ENCODE measurements around the gene ROMO1. TPM values are rescaled to one million over a fixed set of nuclear protein-coding genes. Genes with fewer than 3 reads are reported as not detected.
A peak's percentile ranks its signal among the peaks of the same experiment; 100 is the strongest.

The ROMO1 gene
- total and polyA plus RNA-seq, 4 experiments from 2014 or later: 38.4 to 335 (median 158) TPM

DNA sequence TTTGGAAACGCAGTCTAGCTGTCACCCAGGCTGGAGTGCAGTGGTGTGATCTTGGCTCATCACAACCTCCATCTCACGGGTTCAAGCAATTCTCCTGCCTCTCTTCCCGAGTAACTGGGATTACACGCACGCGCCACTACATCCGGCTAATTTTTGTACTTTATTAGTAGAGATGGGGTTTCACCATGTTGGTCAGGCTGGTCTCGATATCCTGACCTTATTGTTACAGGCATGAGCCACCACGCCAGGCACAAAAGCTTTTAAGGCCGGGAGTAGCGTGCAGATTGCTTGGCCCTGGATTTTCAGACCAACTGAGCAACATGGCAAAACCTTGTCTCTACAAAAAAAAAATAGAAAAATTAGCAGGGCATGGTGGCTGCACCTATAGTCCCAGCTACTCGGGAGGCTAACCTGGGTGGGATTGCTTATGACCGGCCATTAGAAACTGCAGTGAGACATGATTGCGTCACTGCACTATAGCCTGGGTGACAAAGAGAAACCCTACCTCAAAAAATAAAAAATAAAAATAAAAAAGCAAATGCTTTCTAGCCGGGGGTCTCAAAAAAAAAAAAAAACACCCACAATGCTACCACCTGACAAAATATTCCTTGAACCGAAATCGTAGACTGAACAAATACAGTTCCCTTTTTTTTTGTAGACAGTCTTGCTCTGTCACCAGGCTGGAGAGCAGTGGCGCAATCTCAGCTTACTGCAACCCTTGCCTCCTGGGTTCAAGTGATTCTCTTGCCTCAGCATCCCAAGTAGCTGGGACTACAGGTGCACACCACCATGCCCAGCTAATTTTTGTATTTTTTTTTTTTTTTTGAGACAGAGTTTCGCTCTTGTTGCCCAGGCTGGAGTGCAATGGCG is 27.9 kb downstream of the ROMO1 start:
- H3K36me3 ChIP-seq (ENCODE audit: insufficient read depth, low read length): peaks cover 85% of the 10 kb centered on the region
- Mint-ChIP-seq H3K9me3 (no peaks in the 10 kb centered on the region), H3K27ac (peak overlapping the region in 3 of 7 donors; percentile 31 to 72 (median 62)), H3K4me3 (peak overlapping the region in 1 of 8 donors; percentile 3), H3K36me3 (peaks cover 51 to 76% of the 10 kb centered on the region in 2 donors), H3K27me3 (no peaks in the 10 kb centered on the region), H3K4me1 (peaks cover 18 to 57% (median 40%) of the 10 kb centered on the region in 4 donors)
- DNase-seq: no peak
- H3K9me3 ChIP-seq (ENCODE audit: control insufficient read depth in 1 of 2, low read length in 2 of 2): no peaks in the 10 kb centered on the region
- H3K27me3 ChIP-seq (ENCODE audit: insufficient read depth, low read length): no peaks in the 10 kb centered on the region
- intact Hi-C loops (cut with micrococcal nuclease): loop anchor here (10.0 kb wide), 1 partner anchor 48 kb away; the partner anchor contains the start of gene PHF20
- peaks cover 43% of the 10 kb centered on the region for H3K4me1 ChIP-seq (ENCODE audit: insufficient read depth, low read length)
- H3K4me3 ChIP-seq (ENCODE audit: low read length in 2 of 2): no peak overlapping the region
- no peak overlapping the region for H3K27ac ChIP-seq (ENCODE audit: low read depth, low read length)
- ChIA-PET CTCF (ENCODE audit: partially characterized antibody) (interaction anchor here (1.4 kb wide), 1 partner anchor 12 kb away, joined by 4 read pairs; no protein-coding TSS in a partner anchor), POLR2A (ENCODE audit: partially characterized antibody) (interaction anchor here (9.4 kb wide), 1 partner anchor 15 kb away, joined by 102 read pairs; the partner anchor contains the start of gene RBM39)

GRCh38 chr20:35729283-35729807 is 30.1 kb downstream of the ROMO1 start:
- peaks cover 59 to 82% of the 10 kb centered on the region in 2 donors for H3K36me3 Mint-ChIP-seq
- Histone ChIP-seq H3K27me3 (ENCODE audit: insufficient read depth, low read length) (no peaks in the 10 kb centered on the region), H3K27ac (ENCODE audit: low read depth, low read length) (no peak overlapping the region), H3K36me3 (ENCODE audit: insufficient read depth, low read length) (peaks cover 85% of the 10 kb centered on the region), H3K4me3 (ENCODE audit: low read length in 2 of 2) (no peak overlapping the region), H3K4me1 (ENCODE audit: insufficient read depth, low read length) (peaks cover 51% of the 10 kb centered on the region), H3K9me3 (ENCODE audit: control insufficient read depth in 1 of 2, low read length in 2 of 2) (no peaks in the 10 kb centered on the region)
- intact Hi-C loops (cut with micrococcal nuclease): loop anchor here (10.0 kb wide), 1 partner anchor 45 kb away; the partner anchor contains the start of gene PHF20
- peak overlapping the region in 1 of 8 donors; percentile 9 for H3K4me3 Mint-ChIP-seq
- H3K9me3 Mint-ChIP-seq: no peaks in the 10 kb centered on the region
- peak in 1 of 5 donors; percentile 1 for DNase-seq
- H3K4me1 Mint-ChIP-seq: peaks cover 27 to 63% (median 47%) of the 10 kb centered on the region in 4 donors
- CTCF ChIA-PET (ENCODE audit: partially characterized antibody): interaction anchor here (1.1 kb wide), 1 partner anchor 10 kb away, joined by 3 read pairs; no protein-coding TSS in a partner anchor
- H3K27me3 Mint-ChIP-seq: no peaks in the 10 kb centered on the region
- POLR2A ChIA-PET (ENCODE audit: partially characterized antibody): interaction anchor here (1.2 to 9.4 kb wide), 4 partner anchors 12 to 42 kb away, joined by 4 to 102 read pairs (median 6); partner anchors contain the start of genes PHF20 and RBM39
- peak overlapping the region in 2 of 7 donors; percentile 14 to 78 for H3K27ac Mint-ChIP-seq

DNA sequence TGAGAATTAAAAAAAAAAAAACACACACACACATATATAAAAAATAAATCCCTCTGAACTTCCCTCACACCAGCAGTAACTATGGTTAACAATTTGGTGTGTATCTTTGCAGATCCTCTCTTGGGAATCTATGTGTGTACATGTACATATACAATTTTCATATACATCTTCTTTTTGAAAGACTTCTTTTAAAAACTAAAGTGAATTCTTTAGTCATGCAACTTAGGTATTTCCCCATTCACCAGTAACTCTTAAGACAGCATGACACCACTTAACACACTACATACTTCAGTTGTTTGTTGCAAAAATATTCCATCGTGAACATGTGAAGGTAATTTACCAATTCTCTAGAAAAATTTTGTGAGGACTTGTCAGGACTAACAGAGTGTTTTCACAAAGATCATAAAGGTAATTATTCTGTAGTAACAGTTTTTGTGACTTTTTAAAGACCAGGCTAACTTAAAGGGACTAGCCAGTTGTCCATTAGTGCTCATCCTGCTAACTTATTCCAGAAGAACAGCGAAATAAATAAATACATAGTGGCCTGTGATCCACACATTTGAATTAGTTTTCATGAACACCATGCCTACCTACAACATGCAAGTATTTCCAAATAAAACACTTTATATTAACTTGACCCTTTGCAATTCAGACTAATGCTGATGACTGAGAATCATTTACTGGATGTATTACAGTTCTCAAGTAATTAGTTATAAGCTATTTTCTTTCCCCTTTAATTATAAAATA is 30.8 kb downstream of the ROMO1 start:
- H3K9me3 Mint-ChIP-seq: no peaks in the 10 kb centered on the region
- H3K27ac Mint-ChIP-seq: peak overlapping the region in 4 of 7 donors; percentile 12 to 78 (median 43)
- Histone ChIP-seq H3K36me3 (ENCODE audit: insufficient read depth, low read length) (peaks cover 85% of the 10 kb centered on the region), H3K27me3 (ENCODE audit: insufficient read depth, low read length) (no peaks in the 10 kb centered on the region), H3K9me3 (ENCODE audit: control insufficient read depth in 1 of 2, low read length in 2 of 2) (no peaks in the 10 kb centered on the region), H3K4me1 (ENCODE audit: insufficient read depth, low read length) (peaks cover 57% of the 10 kb centered on the region), H3K4me3 (ENCODE audit: low read length in 2 of 2) (no peak overlapping the region), H3K27ac (ENCODE audit: low read depth, low read length) (no peak overlapping the region)
- peaks cover 30 to 63% (median 46%) of the 10 kb centered on the region in 4 donors for H3K4me1 Mint-ChIP-seq
- ChIA-PET POLR2A (ENCODE audit: partially characterized antibody) (interaction anchor here (0.8 to 9.4 kb wide), 9 partner anchors 10 to 240 kb away, joined by 3 to 102 read pairs (median 5); partner anchors contain the start of genes CPNE1, PHF20, RBM12 and RBM39), CTCF (ENCODE audit: partially characterized antibody) (interaction anchor here (0.9 to 1.1 kb wide), 3 partner anchors 12 to 59 kb away, joined by 3 to 4 read pairs (median 3); partner anchors contain the start of gene RBM39)
- H3K4me3 Mint-ChIP-seq: peak overlapping the region in 2 of 8 donors; percentile 43 to 48
- intact Hi-C loops (cut with micrococcal nuclease): loop anchor here (2.0 to 10.0 kb wide), 2 partner anchors 15 to 45 kb away; partner anchors contain the start of gene PHF20
- no peaks in the 10 kb centered on the region for H3K27me3 Mint-ChIP-seq
- DNase-seq: peak in 1 of 5 donors; percentile 3
- H3K36me3 Mint-ChIP-seq: peaks cover 59 to 83% of the 10 kb centered on the region in 2 donors

DNA sequence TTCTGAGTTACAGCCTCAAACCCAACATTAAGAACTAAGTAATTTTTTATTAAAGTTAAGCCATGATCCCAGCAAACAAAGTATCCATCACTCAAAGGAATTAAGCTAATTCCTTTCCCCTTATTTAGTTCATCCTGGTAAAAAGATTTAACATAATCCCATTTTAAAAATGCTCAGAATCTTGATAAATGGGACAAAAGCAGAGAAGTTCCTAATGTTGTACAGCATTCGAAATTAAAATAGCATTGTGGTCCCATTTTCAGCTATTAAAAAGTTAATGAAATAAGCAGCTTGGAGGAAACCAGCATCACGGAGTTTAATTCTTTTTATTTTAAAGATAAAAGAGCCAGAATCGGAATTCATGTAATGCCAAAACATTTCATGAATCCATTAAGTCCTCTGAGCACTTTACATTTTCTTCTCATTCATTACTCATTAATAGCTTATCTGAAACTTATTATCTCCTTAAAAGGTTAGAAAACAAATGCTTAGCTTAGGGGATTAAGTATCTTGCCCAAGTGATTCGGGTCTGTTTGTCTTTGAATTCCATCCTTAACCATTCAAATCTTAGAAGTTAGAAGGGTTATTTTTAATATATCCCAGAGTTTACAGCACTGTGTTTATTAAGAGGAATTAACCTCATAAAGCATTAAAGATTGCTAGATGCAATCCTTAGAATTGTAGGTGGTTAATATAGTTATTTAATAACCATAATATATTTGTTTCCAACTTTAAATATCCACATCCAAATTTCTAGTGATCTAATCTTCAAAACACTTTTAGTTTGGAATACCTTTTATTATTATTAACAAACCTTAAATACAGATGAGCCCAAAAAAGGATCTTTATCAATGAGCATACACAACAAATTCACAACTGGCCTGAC is 31.6 kb downstream of the ROMO1 start:
- ChIA-PET CTCF (ENCODE audit: partially characterized antibody) (interaction anchor here (0.8 to 1.1 kb wide), 4 partner anchors 12 to 60 kb away, joined by 3 to 4 read pairs (median 3); partner anchors contain the start of gene RBM39), POLR2A (ENCODE audit: partially characterized antibody) (interaction anchor here (0.6 to 9.4 kb wide), 9 partner anchors 11 to 240 kb away, joined by 3 to 102 read pairs (median 5); partner anchors contain the start of genes CPNE1, PHF20, RBM12 and RBM39)
- Mint-ChIP-seq H3K27me3 (no peaks in the 10 kb centered on the region), H3K36me3 (peaks cover 57 to 83% of the 10 kb centered on the region in 2 donors), H3K9me3 (no peaks in the 10 kb centered on the region), H3K27ac (peak overlapping the region in 5 of 7 donors; percentile 15 to 84 (median 22)), H3K4me1 (peaks cover 33 to 63% (median 46%) of the 10 kb centered on the region in 4 donors), H3K4me3 (peak overlapping the region in 3 of 8 donors; percentile 20 to 48 (median 25))
- Histone ChIP-seq H3K27me3 (ENCODE audit: insufficient read depth, low read length) (no peaks in the 10 kb centered on the region), H3K36me3 (ENCODE audit: insufficient read depth, low read length) (peaks cover 85% of the 10 kb centered on the region), H3K4me3 (ENCODE audit: low read length in 2 of 2) (no peak overlapping the region), H3K27ac (ENCODE audit: low read depth, low read length) (no peak overlapping the region), H3K9me3 (ENCODE audit: control insufficient read depth in 1 of 2, low read length in 2 of 2) (no peaks in the 10 kb centered on the region), H3K4me1 (ENCODE audit: insufficient read depth, low read length) (peaks cover 65% of the 10 kb centered on the region)
- DNase-seq: peak in 2 of 5 donors; percentile 0
- intact Hi-C loops (cut with micrococcal nuclease): loop anchor here (2.0 kb wide), 1 partner anchor 16 kb away; no protein-coding TSS in a partner anchor

- H3K4me1 Mint-ChIP-seq: peaks cover 37 to 69% (median 49%) of the 10 kb centered on the region in 4 donors
- intact Hi-C loops (cut with micrococcal nuclease): loop anchor here (2.0 kb wide), 1 partner anchor 17 kb away; no protein-coding TSS in a partner anchor
- no peaks in the 10 kb centered on the region for H3K27me3 Mint-ChIP-seq
- H3K4me3 Mint-ChIP-seq: peak overlapping the region in 3 of 8 donors; percentile 30 to 83 (median 69)
- H3K27ac Mint-ChIP-seq: peak overlapping the region in 3 of 7 donors; percentile 31 to 84 (median 80)
- Histone ChIP-seq H3K36me3 (ENCODE audit: insufficient read depth, low read length) (peaks cover 85% of the 10 kb centered on the region), H3K27me3 (ENCODE audit: insufficient read depth, low read length) (no peaks in the 10 kb centered on the region), H3K27ac (ENCODE audit: low read depth, low read length) (no peak overlapping the region), H3K4me1 (ENCODE audit: insufficient read depth, low read length) (peaks cover 72% of the 10 kb centered on the region), H3K9me3 (ENCODE audit: control insufficient read depth in 1 of 2, low read length in 2 of 2) (no peaks in the 10 kb centered on the region), H3K4me3 (ENCODE audit: low read length in 2 of 2) (no peak overlapping the region)
- no peaks in the 10 kb centered on the region for H3K9me3 Mint-ChIP-seq
- peak in 3 of 5 donors; percentile 0 to 5 (median 0) for DNase-seq
- peaks cover 60 to 85% of the 10 kb centered on the region in 2 donors for H3K36me3 Mint-ChIP-seq
- ChIA-PET POLR2A (ENCODE audit: partially characterized antibody) (interaction anchor here (1.5 to 9.4 kb wide), 6 partner anchors 10 to 241 kb away, joined by 4 to 102 read pairs (median 5); partner anchors contain the start of genes CPNE1, PHF20, RBM12 and RBM39), CTCF (ENCODE audit: partially characterized antibody) (interaction anchor here (0.8 to 1.1 kb wide), 2 partner anchors 17 to 30 kb away, joined by 3 read pairs; no protein-coding TSS in a partner anchor)
Measured at GRCh38 chr20:35731469-35731788, 32.2 kb downstream of the ROMO1 start.
